Skeletal muscle cell (primary cell): ENCODE measurements around the gene ZFYVE26.
"Not testable (repeated sequence)": the region's sequence is repeated elsewhere in the genome, so short reads cannot be mapped to it uniquely, and the experiment has no call there.

Experiments used
- DNase-seq: peaks from one replicate; pipeline ENCODE4 v3.0.0-alpha.2; 2010; ENCODE audit warnings: low read depth
- H3K4me3 ChIP-seq: 2 replicates; pipeline ENCODE4 v1.5.1; 2011; ENCODE audit warnings: low read depth, mild to moderate bottlenecking, control low read depth, low read length, moderate library complexity

Gene ZFYVE26

GRCh38 chr14:67818476-67818875 lies 2.1 kb upstream of the ZFYVE26 start:
- not testable (repeated sequence) for H3K4me3 ChIP-seq, DNase-seq

GRCh38 chr14:67817750-67818438 lies 1.5 kb upstream of the ZFYVE26 start:
- DNase-seq: no peak
- H3K4me3 ChIP-seq: no peak overlapping the region

GRCh38 chr14:67815573-67816225 lies 691 bp downstream of the ZFYVE26 start:
- H3K4me3 ChIP-seq: peak overlapping the region; percentile 65
- DNase-seq: no peak

- DNase-seq: no peak
- no peak overlapping the region for H3K4me3 ChIP-seq
These were observed 1.6 kb downstream of the ZFYVE26 start for GRCh38 chr14:67814821-67815220.

- no peak for DNase-seq
- no peak overlapping the region for H3K4me3 ChIP-seq
These were observed 10.1 kb downstream of the ZFYVE26 start for GRCh38 chr14:67806246-67806645.

GRCh38 chr14:67800743-67801142 lies 15.6 kb downstream of the ZFYVE26 start:
- H3K4me3 ChIP-seq: no peak overlapping the region
- DNase-seq: no peak

- H3K4me3 ChIP-seq: no peak overlapping the region
- DNase-seq: no peak
These were observed 17.7 kb downstream of the ZFYVE26 start for GRCh38 chr14:67798731-67799130.

GRCh38 chr14:67787673-67788072 lies 28.7 kb downstream of the ZFYVE26 start:
- DNase-seq: no peak

GRCh38 chr14:67785270-67786109 lies 30.9 kb downstream of the ZFYVE26 start:
- no peak for DNase-seq

More at GRCh38 chr14:67787673-67788072, 28.7 kb downstream of the ZFYVE26 start:
- H3K4me3 ChIP-seq: no peak overlapping the region

GRCh38 chr14:67784244-67784823 lies 32.1 kb downstream of the ZFYVE26 start:
- no peak overlapping the region for H3K4me3 ChIP-seq
- DNase-seq: no peak

More at GRCh38 chr14:67785270-67786109, 30.9 kb downstream of the ZFYVE26 start:
- H3K4me3 ChIP-seq: no peak overlapping the region

- DNase-seq: no peak
- H3K4me3 ChIP-seq: no peak overlapping the region
These were observed 34.3 kb downstream of the ZFYVE26 start for GRCh38 chr14:67782090-67782489.

- no peak for DNase-seq
- no peak overlapping the region for H3K4me3 ChIP-seq
These were observed 37.6 kb downstream of the ZFYVE26 start for GRCh38 chr14:67778792-67779191.

GRCh38 chr14:67776653-67777322 lies 39.6 kb downstream of the ZFYVE26 start:
- DNase-seq: no peak
- no peak overlapping the region for H3K4me3 ChIP-seq

- H3K4me3 ChIP-seq: no peak overlapping the region
- DNase-seq: no peak
These were observed 42.5 kb downstream of the ZFYVE26 start for GRCh38 chr14:67773844-67774377.

GRCh38 chr14:67768219-67768618 lies 48.2 kb downstream of the ZFYVE26 start:
- DNase-seq: no peak
- H3K4me3 ChIP-seq: no peak overlapping the region

GRCh38 chr14:67766035-67766680 lies 50.2 kb downstream of the ZFYVE26 start:
- no peak overlapping the region for H3K4me3 ChIP-seq
- no peak for DNase-seq

GRCh38 chr14:67765192-67765834 lies 51.1 kb downstream of the ZFYVE26 start:
- DNase-seq: no peak
- H3K4me3 ChIP-seq: no peak overlapping the region

GRCh38 chr14:67764496-67764895 lies 51.9 kb downstream of the ZFYVE26 start:
- no peak overlapping the region for H3K4me3 ChIP-seq
- DNase-seq: no peak
